Posterior vena cava (tissue), 2 donors: ENCODE data around the gene CCDC9B. TPM values are rescaled to one million over a fixed set of nuclear protein-coding genes. Genes with fewer than 3 reads are reported as not detected.

Source experiments
- DNase-seq: peaks from one replicate; pipeline ENCODE4 v3.0.0-alpha.2; 2020; ENCODE audit warnings: low spot score
- intact Hi-C, 2 donors: fragments of 100-400 bp; cut with DNase I; formaldehyde crosslinking; loops; one replicate each; pipeline versions ENCODE4 v1.14.1 to v1.14.2; 2022 to 2023
- total RNA-seq, 2 donors: library from RNA; stranded (reverse); fragmentation: NEBNext Ultra II Directional; extraction: Animal tissue kit (Norgen Biotek cat#: 25700); gene quantifications; one replicate each; pipeline ENCODE4 v1.2.1, GENCODE V29; 2021
- donor health status: DM: yes; HTN: yes; CAD: no.
- donor health status: DM: yes; HTN: yes; CAD: no.

Gene CCDC9B
- total RNA-seq, 2 donors from 2014 or later = 29.2 to 31.2 TPM

- no peak for DNase-seq
- intact Hi-C loops = no loop called here
Observed at GRCh38 chr15:40317580-40317979, 23.2 kb downstream of the CCDC9B start.

GRCh38 chr15:40316931-40317330, 23.8 kb downstream of the CCDC9B start:
- no peak for DNase-seq

GRCh38 chr15:40314723-40315276, 25.9 kb downstream of the CCDC9B start:
- intact Hi-C loops = no loop called here
- peak; percentile 16 for DNase-seq

More at GRCh38 chr15:40316931-40317330, 23.8 kb downstream of the CCDC9B start:
- intact Hi-C loops = no loop called here

GRCh38 chr15:40313531-40314398, 27.0 kb downstream of the CCDC9B start:
- peak; percentile 69 for DNase-seq
- intact Hi-C loops = no loop called here

GRCh38 chr15:40312370-40313158, 28.2 kb downstream of the CCDC9B start:
- intact Hi-C loops = no loop called here
- peak; percentile 30 for DNase-seq

DNA sequence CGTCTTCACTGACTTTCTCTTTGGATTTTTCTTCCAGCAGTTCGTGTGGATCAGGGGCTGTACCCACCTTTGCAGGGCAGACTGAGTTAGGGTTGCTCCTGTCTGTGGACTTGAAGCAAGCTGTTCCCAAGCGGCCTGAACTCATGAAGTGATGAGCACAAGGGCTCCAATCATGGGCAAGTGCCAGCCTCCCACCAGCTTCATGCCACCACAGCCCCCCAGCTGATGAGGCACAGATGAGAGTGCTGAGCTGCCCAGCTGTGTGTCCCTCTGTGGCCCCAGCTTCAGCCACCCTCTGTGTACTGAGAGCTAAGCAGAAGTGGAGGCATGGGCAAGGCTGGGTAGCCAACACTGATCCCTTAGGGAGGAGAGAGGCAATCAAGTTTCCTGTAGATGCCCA, 29.7 kb downstream of the CCDC9B start:
- intact Hi-C loops = no loop called here
- peak; percentile 46 for DNase-seq

DNA sequence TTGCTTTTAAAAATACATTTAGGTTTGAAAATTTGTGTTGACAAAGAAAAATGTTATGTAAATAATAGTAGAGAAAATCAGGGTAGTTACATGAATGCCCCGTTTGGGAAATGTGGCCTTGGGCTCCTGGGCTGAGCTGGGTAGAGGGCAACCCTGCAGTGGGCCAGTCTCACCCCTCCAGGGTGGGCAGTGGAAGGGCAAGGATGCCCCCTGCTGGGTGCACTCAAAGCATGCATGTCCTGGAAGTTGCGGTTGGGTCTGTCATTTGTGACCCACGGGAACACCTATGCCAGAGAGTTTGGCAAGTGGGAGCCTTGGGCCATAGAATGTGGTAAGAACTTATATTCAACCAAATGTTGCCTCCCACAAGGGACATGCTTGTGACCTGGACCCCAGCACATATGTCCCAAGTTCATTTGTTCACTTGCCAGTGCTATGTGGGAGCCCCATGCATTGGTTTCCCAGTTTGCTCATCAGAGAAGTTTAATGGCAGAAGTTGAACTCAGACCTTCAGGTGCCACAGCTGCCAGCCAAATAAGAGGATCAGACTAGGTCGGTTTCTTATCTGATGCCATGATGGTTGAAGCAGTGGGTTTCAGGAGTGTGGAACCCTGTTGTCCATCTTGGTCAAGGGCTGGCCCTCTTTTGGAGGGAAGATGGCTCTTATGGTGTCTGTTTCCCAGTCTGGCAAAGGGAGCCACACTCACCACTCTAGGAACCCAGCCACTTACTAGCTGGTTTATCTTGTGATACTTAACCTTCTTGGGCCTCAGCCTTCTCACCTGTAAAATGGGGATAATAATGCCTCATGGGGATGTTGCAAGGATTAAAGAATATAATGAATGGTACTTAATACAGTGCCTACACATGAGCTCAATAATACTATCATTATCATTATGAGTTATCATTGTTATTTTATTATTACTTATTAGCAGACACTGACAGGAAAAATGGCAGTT, 30.5 kb downstream of the CCDC9B start:
- peak; percentile 81 for DNase-seq
- intact Hi-C loops = no loop called here

GRCh38 chr15:40309344-40309862, 31.3 kb downstream of the CCDC9B start:
- DNase-seq = peak; percentile 35
- intact Hi-C loops = no loop called here

GRCh38 chr15:40307421-40308211, 33.1 kb downstream of the CCDC9B start, which contains the start of gene PLCB2:
PLCB2 (minus strand) TSS chr15:40307935; CDS start chr15:40307672, 263 bp downstream.
- intact Hi-C loops = no loop called here
- peak; percentile 84 for DNase-seq

GRCh38 chr15:40306908-40307307, 33.8 kb downstream of the CCDC9B start:
- intact Hi-C loops = no loop called here
- DNase-seq = peak; percentile 74

GRCh38 chr15:40306371-40306770, 34.4 kb downstream of the CCDC9B start:
- DNase-seq = peak; percentile 41
- intact Hi-C loops = no loop called here

- intact Hi-C loops = no loop called here
- DNase-seq = no peak
Observed at GRCh38 chr15:40305281-40305680, 35.5 kb downstream of the CCDC9B start.

DNA sequence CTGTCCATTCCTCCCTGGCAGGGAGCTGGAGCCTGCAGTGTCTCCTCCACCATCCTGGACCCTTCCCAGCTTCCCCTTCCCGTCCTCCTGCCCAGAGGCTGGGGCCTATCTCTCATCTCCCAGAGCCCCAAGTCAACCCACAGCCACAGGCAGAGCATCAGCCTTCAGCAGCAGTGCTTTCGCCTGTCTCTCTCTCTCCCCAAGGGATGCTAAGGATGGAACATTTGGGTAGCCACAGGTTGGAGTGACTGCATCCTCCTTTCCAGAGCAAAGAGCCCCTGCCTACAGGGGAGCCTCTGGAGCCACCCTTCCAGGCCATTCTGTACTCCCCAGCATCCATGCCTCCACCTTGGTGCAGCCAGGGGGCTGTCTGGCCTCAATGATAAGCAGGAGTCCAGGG, 37.2 kb downstream of the CCDC9B start:
- peak; percentile 41 for DNase-seq
- intact Hi-C loops = no loop called here

GRCh38 chr15:40302981-40303380, 37.8 kb downstream of the CCDC9B start:
- peak; percentile 63 for DNase-seq
- intact Hi-C loops = no loop called here

GRCh38 chr15:40302288-40302886, 38.4 kb downstream of the CCDC9B start:
- peak; percentile 62 for DNase-seq
- intact Hi-C loops = no loop called here

DNA sequence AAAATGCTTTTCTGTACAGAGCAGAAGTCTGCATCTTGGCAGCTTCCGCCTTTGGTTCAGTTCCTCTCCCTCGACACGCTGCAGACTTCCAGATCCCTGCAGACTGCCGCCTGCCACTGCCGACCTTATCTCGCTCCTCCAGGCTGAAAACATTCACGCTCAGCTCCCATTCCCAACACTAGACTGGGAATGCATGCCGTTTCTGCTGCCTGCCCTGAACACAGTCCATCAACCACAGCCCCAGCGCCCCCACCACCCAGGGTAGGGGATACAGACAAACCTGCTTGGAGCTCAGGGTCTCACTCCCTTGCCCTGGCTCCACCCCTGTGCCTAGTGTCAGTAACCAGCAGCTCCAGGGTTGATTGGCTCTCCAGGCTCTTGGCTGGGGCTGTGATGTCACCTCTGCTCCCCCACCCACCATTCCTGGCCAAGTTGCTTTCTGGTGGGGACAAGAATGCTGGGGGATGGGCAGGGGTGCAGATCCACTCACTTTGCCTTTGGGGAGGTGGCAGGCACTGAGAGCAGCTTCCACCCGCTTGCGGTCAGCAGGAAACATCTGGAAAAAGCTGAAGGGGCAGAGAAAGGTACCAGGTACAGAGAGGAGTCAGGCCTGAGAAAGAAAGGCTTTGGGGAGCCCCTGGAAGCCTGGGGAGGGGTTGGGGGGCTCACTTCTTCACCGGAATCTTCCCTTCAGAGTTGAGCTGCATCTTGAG, 39.1 kb downstream of the CCDC9B start:
- no peak for DNase-seq
- intact Hi-C loops = no loop called here

GRCh38 chr15:40300771-40301170, 40.0 kb downstream of the CCDC9B start:
- DNase-seq = no peak
- intact Hi-C loops = no loop called here
